LoVo (cell line): ENCODE results near the gene ST8SIA2.

Experiments
- DNase-seq: peaks from one replicate; pipeline ENCODE4 v3.0.0-alpha.2; 2016; ENCODE audit warnings: low spot score

The ST8SIA2 gene, protein sequence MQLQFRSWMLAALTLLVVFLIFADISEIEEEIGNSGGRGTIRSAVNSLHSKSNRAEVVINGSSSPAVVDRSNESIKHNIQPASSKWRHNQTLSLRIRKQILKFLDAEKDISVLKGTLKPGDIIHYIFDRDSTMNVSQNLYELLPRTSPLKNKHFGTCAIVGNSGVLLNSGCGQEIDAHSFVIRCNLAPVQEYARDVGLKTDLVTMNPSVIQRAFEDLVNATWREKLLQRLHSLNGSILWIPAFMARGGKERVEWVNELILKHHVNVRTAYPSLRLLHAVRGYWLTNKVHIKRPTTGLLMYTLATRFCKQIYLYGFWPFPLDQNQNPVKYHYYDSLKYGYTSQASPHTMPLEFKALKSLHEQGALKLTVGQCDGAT

DNA sequence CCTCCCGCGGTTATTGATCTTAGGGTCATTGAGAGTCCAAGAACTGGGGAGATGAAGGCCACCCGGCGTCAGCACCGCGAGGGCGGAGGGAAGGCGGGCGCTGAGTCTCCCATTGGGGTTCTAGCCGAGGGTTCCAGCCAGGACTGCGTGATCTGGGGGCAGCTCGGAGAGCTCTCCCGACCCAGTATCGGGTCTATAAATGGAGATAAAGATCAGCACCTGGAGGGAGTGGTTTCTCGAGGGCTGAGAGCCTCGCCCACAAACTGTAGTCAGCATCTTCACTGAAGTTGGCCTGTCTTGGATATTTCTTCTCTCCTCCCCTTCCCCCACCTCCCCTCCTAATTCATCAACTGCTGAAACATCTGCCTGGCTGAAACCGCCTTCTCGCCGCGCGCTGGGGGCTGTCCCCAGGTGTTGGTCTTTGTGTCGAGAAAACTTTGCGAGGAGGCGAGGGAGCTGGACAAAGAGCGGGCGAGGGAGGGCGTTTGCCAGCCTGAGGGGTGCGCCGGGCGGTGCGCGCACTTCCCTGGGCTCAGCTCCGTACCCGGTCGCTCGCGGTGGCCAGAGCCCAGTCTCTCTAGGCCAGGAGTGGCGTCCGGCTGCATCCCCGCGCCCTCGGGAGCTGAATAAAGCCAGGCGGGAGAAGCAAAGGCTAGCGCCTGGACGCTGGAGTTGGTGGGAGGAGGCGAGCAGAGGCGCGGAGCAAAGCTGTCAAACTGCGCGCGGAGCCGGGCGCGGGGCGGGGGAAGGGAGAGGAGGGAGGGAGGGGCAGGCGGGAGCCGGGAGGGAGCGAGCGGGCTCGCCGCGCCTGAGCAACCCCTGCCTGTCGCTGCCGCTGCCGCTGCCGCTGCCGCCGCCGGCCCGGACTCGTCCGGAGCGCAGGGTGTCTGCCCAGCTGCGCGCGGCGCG is at the start of gene ST8SIA2:
TSS of gene ST8SIA2 (plus strand) at position 811 of the 909 bp plus-strand sequence. CDS start 184 bp downstream, outside the sequence.
- DNase-seq, result no peak

DNA sequence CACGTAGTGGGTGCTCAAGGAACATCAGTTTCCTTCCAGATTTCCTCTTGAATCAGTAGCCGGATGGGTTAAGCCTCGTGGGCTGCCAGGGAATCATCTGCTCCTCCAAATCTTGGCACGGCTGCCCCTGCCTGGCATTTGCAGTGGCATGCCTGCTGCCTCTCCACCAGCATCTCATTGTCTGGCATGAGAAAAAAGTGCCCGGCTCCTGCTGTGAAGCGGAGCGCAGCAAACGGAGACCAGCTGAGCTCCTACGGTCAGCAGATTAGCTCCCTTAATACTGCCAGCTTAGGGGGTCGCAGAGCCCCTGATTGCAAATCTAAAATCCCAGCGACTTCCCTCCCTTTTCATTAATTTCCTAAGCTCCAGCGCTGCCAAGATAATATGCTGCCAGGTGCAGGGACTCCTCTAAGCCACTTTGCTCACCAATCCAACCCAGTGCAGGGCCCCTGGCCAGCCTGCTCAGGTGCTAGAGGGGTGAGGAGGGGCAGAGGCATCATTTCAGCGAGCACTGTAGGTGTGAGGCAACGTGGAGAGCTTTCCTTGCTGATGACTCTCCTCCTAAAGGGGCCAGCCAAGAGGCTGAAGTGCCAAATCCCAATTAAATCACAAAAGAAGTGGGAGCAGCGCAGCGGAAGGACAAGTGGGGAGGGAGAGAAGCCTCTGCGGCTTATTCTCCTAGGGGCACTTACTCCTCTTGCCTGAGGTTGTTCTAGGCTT is 49.6 kb upstream of the ST8SIA2 start:
- DNase-seq, result no peak

DNA sequence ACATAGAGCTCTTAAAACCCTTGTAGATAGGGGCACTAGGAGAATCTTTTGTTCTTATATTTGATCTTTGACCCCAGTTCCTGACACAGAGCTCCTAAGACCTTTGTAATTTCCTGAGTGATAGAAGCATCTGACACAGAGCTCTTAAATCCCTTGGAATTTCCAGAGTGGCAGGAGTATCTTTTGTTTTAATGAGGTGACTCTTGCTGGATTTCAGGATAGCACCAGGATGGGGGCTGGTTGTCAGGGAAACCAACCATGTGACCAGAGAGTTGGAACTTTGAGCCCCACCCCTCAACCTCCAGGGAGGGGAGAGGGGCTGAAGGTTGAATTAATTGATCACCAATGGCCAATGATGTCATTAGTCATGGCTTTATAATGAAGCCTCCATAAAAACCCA is 47.6 kb upstream of the ST8SIA2 start:
- no peak for DNase-seq

DNA sequence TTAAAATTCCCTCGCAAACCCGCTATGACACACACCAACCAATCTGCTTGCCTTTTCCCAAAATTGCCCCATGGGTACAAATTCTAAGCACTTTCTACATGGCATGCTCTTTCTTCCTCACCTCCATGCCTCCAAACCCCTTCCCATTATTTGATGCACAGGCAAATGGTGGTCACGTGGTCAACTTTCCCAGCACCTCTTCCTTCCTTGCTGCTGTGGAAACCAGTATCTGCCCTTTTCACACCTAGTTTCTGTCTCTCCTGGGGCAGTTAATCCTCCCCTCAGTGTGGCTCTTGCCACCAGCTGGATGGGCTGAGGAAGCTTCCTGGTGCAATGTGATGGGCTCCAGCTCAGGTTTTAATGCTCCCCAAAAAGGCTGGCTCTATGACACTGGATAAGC is 38.4 kb upstream of the ST8SIA2 start:
- no peak for DNase-seq

DNA sequence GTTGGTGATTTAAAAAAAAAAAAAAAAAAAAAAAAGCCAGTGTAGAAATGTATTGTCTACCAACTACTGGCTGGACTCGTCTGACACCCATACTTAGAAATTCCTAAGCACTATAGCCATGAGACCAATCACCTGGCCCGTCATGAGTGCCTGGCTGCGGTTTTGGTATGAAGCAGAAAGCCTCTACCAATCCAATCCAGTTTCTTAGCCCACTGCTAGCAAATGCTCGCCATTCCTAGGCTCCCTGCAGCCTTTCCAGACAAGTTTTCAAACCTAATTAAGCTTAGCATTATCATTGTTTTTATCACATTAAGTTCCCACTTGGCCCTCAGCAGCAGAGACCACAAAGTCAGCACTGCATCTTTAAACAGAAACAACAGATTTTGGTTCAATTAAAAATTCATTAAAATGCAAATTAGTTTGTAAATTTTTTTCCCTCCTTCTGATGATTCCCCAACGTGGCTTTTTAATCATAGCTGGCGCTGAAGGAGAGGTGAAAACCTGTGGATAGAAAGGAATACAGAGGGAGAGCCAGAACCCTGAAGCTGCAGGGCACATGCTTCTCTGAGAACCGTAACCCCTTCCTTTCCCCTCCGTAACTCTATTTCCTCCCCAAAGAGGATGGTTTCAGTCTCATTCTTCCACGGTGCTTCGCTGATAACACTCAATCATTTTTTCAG is 32.2 kb upstream of the ST8SIA2 start:
- no peak for DNase-seq

DNA sequence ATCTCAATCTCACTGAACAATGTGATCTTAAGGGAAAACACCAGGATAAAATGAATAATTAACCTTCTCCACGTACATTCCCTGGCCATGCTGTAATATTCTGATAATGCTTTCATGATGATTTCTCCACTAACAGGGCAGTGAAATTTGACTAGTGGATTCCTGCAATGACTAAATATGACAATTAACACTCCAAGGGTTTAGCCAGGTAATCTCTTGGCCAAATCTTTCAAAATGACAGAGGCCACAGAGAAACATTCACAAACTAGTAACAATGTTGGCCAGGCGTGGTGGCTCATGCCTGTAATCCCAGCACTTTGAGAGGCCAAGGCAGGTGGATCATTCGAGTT is 31.7 kb upstream of the ST8SIA2 start:
- DNase-seq, result no peak

DNA sequence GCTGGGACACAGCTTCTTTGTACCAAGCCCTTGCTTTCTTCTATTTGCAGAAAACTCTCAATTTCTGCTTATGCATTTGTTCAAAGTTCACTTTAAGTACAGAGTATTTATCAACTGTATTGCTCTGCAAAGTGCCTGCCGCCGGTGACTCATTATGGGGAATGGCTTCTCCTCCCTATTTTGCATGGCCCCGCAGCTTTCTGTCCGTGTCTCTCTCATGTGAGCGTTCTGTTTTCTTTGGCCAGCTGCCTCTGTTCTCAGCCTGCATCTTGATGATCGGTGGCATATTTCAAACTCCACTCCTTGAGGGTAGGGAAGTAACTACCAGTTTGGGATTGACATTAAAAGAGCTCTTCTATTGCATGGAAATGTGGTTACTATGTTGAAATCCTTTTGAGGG is 28.6 kb upstream of the ST8SIA2 start:
- no peak for DNase-seq

DNA sequence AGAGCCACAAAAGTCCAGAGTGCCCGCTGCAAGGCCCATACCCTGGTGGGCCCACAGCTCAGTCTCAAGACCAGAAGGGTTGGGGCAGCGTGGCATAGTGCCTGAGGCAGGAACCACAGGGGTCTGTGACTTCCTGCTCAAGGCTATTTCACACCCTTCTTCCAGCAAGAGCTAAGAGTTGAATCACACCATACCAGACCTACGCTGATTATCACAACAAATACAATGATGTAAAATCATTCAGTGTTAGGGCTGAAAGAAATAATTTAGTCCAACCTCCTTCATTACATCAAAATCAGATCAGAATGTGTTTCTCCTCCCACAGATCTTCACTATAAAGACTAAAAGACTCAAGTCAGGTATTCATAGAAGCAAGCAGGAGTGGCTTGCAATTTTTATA is 27.8 kb upstream of the ST8SIA2 start:
- DNase-seq, result no peak

DNA sequence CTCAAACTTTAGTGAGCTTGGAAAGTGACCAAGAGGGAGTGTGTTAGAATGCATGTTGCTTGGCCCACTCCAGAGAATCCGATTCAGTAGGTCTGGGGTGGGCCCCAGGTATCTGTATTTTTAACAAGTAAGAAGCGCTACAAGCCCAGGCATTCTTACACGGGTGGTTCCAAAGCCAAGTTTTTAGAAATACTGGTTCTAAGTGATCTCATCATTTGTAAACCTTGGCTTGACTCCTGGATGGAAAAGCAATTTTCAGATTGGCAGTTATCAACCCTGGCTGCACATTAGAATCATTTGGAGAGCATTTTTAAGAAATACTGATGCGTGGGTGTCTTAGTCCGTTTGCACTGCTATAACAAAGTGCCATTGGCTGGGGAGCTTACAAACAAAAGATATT is 27.3 kb upstream of the ST8SIA2 start:
- no peak for DNase-seq

DNA sequence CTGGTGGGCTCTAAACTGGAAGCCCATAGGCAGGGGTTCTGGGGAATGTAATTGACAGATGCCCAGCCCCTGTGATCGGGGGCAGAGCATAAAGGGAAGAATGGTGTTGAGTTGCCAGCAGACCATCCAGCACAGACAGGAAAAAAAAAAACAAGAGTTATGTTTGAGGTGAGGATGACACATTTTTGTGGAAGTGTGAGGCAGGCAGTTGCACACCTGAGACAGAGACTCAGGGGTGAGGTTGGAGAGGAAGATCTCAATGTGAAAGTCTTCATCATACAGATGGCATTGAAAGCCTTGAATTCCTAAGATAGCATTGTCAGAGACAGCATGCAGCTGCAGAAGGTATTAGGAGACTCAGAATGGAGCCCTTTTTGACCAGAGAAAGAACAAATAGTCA is 18.6 kb upstream of the ST8SIA2 start:
- no peak for DNase-seq

DNA sequence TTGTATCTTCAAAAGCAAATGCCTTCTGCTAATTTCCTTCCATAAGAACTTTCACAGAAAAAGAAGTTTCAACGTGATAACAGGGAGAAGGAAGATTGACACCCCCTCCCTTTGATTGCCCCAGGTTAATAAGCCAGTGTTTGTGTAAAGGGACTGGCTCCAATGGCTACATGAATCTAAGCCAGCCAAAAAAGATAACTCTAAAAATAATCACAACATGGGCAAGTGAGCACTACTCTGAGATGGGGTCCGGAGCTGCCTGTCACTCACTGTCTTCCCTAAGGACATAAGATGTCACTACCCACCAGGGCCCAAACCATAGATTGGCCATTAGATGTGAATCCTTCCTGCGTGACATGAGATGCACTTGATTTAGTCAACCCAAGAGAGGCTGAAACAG is 17.6 kb upstream of the ST8SIA2 start:
- no peak for DNase-seq

DNA sequence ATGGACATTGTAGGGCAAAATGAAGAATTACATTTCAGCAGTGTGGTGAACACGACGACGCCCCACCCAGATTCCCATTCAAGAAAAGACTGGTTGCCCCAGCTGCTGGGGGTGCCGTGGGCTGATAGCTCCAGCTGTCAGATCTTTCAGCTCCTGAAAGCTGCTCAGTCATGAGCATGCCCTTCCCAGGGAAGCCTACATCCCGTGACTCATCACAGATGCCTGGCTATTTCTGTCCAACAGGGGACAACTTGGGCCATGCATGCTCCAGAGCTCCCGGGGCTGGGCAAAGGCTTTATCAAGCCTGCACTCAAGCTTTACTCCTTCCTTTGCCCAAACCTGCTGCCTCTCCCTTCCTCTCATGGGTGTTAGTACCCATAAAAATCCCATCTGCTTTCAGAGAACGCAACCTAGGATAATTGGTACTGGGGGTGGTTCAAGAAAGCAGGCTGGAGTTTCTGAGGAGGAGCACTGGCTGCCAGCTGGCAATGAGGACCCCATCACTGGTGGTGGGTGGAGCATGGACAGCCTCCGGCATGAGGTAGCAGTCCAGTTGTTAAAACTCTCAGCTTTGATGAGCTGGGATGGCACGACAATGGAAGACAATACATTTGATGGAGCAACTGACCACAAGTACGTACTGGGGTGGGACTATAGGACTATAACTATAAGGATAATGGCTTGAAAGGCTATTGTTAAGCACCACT is 16.4 kb upstream of the ST8SIA2 start:
- no peak for DNase-seq

DNA sequence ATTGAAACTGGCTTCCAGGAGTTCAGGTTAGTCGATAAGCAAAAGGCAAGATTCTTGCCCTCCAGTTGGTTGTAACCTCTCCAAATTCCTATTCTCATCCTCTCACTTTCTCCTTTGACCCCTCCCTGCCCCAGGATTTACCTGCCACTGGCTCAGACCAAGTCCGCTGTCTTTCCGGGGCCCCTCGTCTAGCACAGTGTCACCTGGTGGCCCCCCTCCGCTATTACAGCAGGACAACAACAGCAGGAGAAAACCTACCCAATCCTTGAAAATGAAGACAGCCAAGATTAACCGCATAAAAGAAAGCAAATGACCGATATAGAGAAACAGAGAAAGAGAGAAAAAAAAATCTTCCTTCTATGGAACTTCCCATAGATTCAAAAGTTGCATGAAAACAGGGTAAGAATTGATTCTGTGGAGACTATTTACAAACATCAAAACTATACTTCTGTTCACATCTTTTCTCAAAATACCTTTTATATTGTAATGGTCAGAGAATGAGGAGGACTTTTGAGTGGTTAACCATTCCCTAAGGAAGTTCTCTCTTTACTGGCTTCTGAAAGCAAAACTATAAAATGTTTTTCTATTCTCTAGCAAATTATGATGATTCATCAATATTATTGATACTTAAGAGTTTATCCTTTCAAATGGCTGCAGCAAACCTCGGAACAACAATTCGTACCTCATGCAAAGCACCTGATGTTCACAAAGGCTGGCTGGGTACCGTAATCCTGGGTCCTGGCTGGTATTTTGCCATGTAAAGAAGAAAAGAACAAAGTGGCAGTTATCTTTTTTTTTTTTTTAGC is 10.0 kb upstream of the ST8SIA2 start:
- DNase-seq, result no peak

DNA sequence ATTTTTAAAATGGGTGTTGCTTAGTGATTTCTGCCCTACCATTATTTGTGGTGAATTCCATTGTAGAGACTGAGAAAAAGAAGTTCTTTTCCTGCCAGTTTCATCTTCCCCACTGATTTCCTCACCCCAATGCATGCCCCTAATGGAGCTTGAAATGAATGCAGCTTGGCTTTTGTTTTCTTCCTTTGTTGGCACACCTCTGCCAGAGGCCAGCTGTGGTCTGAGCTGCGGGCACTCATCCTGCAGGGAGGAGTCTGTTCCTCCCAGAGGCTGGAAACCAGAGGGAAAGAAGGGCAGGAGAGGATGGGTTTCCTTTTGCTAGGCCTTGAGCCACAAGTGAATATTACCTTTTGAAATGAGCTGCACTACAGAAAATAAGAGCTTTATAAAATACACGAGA is 9.3 kb upstream of the ST8SIA2 start:
- no peak for DNase-seq

DNA sequence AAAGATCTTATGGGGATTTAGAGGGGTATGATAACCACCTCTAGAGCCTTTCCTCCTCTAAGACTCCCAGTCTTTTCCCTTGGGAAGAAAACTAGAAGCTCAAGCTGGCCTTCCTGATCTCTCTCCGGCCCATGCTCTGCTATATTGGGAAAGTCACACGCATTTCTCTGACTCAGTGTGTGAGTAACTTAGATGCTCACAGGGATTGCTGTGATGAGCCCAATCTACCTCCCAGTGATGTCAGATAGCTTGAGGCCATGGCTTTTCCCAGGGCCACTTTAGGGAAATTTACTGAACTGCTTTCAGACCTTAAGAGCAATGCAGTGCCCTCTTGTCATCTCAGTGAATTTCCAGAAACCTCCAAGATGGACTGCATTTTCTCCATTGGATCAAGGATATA is 8.6 kb upstream of the ST8SIA2 start:
- DNase-seq, result no peak

DNA sequence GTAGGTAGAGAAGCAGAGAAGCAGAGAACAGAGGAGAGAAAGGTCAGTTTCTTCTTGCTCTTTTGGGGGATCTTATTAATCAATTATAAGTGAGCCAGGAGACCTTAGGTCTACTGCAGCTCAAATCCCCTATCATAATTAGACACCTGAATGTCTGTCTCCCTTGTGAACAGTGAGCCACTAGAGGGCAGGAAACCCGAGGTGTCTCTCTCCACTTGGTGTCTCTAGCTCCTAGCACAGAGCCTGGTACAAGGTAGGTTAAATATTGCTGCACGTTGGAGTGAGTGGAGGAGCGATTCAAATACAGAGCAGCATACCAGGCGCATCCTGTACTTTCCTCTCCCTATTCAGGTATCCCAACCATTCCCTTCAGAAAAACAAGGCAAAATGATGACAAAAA is 2.0 kb upstream of the ST8SIA2 start:
- no peak for DNase-seq

DNA sequence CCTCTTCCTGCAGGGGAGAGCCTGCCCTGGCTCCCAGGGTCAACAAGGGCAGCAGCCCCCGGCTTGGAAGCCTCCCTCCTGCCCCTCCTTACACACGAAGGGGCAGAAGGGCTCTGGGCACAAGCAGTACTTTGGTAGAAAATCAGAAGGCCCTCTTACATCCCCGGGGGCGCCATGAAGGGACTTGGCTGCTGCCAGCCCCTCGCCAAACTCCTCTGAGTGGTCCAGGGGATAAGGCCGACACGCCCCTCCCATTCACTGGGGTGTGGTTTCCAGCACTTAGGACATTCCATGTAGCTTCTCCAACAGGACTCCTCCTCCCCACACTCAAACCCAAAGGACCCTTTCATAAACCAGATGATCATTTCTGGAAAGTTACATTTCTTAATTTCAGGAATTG is 1.2 kb upstream of the ST8SIA2 start:
- no peak for DNase-seq

DNA sequence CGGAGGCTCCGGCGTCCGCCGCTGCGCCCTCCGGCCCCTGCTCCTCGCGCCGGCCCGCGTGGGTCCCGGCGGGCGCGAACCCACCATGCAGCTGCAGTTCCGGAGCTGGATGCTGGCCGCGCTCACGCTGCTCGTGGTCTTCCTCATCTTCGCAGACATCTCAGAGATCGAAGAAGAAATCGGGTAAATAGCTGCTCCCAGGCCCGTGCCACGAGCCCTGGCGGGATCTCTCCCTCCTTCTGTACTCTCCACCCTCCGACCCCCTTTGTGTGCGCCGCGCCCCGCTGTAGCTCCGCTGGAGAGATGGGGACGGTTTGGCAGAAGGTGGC is 263 bp downstream of the ST8SIA2 start:
- no peak for DNase-seq

DNA sequence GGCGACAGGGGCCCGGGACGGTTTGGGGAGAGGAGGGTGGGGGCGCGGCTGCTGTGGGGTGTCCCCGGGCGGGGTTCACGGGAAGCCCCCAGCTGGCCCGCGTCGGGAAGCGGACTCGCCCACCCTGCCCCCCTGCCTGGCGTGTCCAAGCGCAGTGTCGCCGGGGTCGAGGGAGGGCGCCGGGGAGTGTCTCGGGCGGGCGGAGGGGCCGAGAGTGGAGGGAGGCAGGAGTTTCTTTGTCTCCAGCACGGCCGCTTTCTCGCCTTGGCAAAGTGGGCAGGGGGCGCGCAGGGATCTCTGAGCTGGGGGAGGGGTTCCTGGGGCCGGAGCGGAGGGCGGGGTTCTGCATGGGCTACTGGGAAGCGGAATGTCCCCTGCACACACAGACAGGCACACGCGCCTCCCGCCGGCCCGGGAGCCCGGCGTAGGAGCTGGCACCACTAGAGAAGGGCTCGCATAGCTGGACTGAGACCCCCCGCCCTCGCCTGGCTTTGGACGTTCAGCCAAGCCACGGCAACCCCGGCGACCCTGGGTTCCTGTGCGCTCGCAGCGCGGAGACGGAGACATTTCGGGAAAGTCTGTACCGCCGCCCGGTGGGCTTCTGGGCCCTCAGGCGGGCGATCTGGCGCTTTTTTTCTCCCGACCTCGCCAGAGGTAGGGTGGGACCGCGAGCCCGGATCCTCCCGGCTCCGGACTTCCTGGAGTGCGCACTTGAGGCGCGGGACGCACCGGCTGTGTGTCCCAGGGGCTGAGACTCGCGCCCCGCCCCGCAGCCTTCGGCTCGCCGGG is 822 bp downstream of the ST8SIA2 start:
- no peak for DNase-seq

DNA sequence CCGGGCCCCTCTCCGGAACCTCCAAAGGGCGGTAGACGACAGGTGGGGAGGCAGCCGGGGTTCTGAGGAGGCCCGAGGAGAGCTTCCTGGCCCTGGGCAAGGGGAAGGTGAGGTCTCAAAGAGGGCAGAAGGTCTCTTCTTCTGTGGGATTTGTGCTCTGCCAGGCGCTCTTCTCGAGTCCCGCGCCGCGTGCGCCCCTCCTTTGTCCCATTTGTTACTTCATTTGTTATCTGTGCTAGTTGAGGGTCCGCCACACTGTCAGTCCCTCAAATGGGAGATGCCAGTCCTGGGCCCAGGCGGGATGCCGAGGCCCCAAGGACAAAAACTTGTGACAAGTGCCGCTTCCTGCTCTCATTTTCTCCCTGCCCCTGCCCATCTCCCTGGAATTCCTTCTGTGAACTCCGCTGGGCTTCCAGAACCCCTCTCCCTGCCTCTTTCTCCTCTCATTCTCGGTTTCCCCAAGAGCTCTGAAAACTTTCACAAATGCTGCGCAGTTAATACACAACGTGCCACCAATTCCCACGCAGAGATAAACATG is 1.5 kb downstream of the ST8SIA2 start:
- DNase-seq, result no peak
